KOPT-K1 (cell line): ENCODE results near the gene CDC6.
A peak's percentile ranks its signal among the peaks of the same experiment; 100 is the strongest.
"Not testable (repeated sequence)": the region's sequence is repeated elsewhere in the genome, so short reads cannot be mapped to it uniquely, and the experiment has no call there.

Experiments
- H3K27ac ChIP-seq: fragments of 200-600 bp; sonication (generic); 2 replicates; pipeline ENCODE4 v1.5.1; 2016; ENCODE audit warnings: antibody characterized with exemption, mild to moderate bottlenecking, low read depth, low read length; ENCODE audit not compliant: poor library complexity, severe bottlenecking
- H3K36me3 ChIP-seq: fragments of 200-600 bp; sonication (generic); 2 replicates; pipeline ENCODE4 v1.5.1; 2017; ENCODE audit warnings: antibody characterized with exemption, mild to moderate bottlenecking, low read length, moderate library complexity; ENCODE audit not compliant: insufficient read depth
- H3K9me3 ChIP-seq: fragments of 200-600 bp; sonication (generic); 2 replicates; pipeline ENCODE4 v1.5.1; 2017; ENCODE audit warnings: antibody characterized with exemption, low read length, mild to moderate bottlenecking; ENCODE audit not compliant: insufficient read depth, poor library complexity, severe bottlenecking

The CDC6 gene

DNA sequence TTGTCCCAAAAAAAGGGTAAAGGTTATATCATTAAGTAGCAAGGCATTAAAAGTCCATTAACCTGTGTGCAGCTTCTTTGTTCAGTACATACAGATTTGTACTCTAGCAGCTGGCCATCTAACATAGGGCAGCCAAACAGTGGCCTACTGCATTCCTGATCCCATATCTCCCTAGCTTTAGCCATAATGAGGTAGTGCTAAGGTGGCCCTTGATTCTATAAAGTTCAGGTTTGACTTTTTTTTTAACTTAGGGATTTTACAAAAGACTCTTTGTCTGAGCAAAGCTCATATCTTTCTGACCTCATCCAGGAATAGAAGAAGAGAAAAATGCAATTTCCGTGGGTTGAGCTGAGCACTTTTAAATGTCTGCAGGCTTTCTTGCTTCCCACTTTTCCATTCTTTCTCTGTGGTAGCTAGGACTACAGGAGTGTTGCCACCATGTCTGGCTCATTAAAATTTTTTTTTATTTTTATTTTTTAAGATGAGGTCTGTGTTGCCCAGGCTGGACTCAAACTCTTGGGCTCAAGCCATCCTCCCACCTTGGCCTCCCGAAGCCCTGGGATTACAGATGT, 19.5 kb upstream of the CDC6 start:
- Histone ChIP-seq H3K9me3 (no peaks in the 10 kb centered on the region), H3K36me3 (peaks cover 64% of the 10 kb centered on the region)

DNA sequence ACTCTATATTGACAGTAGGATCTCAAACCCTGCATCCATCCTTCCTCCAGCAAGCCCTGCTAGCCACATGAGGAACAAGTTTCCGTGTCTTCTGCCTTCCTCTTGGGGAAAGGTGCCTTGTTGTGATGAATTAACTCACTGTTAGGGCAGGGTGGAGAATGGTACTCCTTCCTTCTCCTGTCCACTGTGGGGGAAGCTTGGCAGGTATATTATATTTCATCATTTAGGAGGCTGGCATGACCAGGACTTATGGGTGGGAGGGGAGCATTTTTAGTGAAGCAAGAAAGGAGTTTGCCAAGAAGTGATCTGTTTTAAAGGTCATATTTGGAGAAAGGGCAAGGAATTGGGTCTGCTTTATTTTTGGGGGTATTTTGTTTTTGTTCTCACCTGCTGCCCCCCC, 9.3 kb upstream of the CDC6 start:
- Histone ChIP-seq H3K27ac (no peak overlapping the region), H3K36me3 (peaks cover 80% of the 10 kb centered on the region)

More for the DNA sequence above, 19.5 kb upstream of the CDC6 start:
- no peak overlapping the region for H3K27ac ChIP-seq

DNA sequence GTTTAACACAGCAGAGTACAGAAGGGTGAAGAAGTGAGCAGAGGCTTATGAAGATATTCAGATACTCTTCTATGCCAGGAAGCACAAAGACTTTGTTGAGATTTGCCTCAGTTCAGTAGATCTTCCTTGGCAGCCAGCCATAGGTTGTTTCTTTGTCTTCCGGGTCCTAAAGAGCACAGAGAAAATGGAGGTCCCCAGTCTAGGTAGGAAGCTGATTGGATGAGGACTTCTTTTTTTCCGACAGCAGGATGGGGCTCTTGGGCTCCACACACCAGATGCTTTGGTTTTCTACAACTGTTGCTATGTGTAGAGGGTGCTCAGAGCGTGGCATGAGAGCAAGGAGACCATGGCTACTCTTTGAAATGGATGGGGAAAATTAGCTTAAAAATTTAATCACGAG, 8.3 kb upstream of the CDC6 start:
- H3K9me3 ChIP-seq: no peaks in the 10 kb centered on the region
- peaks cover 71% of the 10 kb centered on the region for H3K36me3 ChIP-seq
- H3K27ac ChIP-seq: no peak overlapping the region

More for the DNA sequence above, 9.3 kb upstream of the CDC6 start:
- H3K9me3 ChIP-seq: no peaks in the 10 kb centered on the region

- peak overlapping the region; percentile 65 for H3K27ac ChIP-seq
- peaks cover 48% of the 10 kb centered on the region for H3K36me3 ChIP-seq
- H3K9me3 ChIP-seq: no peaks in the 10 kb centered on the region
These were observed 6.0 kb upstream of the CDC6 start for GRCh38 chr17:40281663-40282062.

DNA sequence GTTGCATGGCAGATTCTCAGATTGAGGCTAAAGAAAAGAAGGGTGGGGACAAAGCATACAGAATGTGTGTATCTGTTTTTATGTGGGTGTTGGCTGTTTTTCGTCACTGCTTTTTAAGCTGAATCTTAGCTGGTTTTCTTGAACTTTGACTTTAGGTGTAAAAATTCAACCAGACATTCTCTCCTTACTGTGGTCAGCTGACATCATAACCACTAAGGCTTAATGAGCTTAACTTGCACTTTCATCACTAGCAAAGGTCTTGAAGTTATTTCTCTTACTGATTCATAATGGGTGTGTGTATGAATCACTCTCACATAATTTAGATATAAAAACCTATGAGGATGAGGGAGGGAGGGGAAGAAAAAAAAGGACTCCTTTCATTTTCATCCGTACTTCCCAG, 4.0 kb upstream of the CDC6 start:
- Histone ChIP-seq H3K9me3 (no peaks in the 10 kb centered on the region), H3K36me3 (peaks cover 30% of the 10 kb centered on the region), H3K27ac (no peak overlapping the region)

DNA sequence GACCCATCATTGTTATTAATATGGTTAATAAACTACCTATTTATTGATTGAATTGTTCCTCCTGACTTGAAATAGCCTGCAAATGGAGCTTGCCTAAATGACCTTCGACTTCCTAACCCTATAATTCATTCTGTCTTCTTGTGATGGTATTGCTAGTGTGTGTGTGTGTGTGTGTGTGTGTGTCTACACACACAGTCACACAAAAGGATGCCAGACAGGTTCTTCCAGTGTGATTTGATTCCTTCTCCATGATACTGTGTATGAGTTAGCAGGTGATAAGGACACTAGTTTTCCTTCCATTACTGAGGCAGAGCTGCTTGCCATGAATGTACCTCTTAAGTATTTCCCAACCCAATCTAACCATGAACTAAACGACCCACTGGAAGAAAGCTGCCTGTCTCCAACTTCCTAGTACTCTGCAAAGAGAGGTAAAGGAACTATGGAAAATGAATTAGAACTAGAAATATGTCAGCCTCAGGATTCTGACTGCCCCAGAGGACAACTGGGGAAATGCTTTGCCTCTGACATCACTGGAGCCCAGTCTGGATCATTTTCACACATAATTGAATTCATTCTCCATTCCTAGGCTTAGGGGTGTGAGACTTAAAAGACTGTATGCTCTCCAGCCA, 3.5 kb upstream of the CDC6 start:
- Histone ChIP-seq H3K36me3 (peaks cover 28% of the 10 kb centered on the region), H3K9me3 (no peaks in the 10 kb centered on the region), H3K27ac (no peak overlapping the region)

DNA sequence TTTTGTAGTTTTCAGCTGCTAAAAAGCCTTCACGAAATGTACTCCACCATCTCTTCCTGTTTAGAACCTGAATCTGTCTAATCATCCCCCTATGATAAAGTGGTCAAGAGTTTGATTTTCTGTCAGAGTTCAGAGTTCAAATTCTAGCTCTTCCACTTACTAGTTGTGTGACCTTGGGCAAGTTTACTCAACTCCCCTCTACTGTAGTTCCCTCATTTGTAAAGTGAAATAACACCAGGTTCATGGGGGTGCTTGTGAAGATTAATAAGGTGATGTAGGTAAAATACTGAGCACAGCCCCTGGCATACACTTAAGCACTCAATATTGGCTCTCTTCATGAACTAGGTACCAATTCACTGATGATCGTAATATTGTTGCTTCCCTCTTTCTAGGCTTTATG, 1.2 kb upstream of the CDC6 start:
- no peak overlapping the region for H3K27ac ChIP-seq
- H3K36me3 ChIP-seq: peaks cover 28% of the 10 kb centered on the region
- no peaks in the 10 kb centered on the region for H3K9me3 ChIP-seq

DNA sequence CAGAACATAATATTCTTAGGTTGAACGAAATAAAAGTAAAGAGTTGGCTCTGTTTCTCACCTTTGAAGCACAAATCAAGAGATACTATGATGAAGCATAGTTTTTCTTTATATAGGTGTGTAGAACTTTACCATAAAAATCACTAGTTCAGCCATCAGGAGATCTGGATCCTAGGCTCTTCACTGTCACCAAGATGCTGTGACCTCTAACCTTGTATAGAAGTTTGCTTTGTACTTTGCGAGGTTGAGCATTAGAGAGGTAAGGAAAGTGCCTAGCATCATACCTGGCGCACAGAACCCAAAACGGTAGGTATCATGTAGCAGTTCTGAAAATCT, 553 bp upstream of the CDC6 start:
- Histone ChIP-seq H3K9me3 (no peaks in the 10 kb centered on the region), H3K27ac (peak overlapping the region; percentile 39)

DNA sequence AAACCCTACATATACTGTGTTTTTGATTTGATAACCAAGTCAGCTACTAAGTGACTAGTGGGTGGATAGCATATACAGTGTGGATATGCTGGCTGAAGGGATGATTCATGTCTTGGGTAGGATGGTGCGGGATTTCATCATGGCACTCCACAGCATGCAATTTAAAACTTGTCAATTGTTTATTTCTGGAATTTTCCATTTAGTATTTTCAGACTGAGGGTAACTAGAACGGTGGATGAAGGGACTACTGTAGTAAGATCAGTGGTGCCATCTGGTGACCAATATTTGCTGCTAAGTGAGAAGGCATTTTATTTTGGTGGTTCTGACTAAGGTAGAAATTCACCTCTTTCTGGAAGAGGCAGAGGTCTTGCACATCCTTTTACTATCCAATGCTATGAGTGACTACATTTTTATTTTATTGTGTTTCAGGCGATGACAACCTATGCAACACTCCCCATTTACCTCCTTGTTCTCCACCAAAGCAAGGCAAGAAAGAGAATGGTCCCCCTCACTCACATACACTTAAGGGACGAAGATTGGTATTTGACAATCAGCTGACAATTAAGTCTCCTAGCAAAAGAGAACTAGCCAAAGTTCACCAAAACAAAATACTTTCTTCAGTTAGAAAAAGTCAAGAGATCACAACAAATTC, 3.1 kb downstream of the CDC6 start:
- Histone ChIP-seq H3K27ac (no peak overlapping the region), H3K36me3 (peaks cover 68% of the 10 kb centered on the region)

More for the DNA sequence above, 553 bp upstream of the CDC6 start:
- H3K36me3 ChIP-seq: peaks cover 32% of the 10 kb centered on the region

GRCh38 chr17:40291281-40291664, 3.6 kb downstream of the CDC6 start:
- Histone ChIP-seq H3K9me3 (no peaks in the 10 kb centered on the region), H3K27ac (no peak overlapping the region), H3K36me3 (peaks cover 73% of the 10 kb centered on the region)

More for the DNA sequence above, 3.1 kb downstream of the CDC6 start:
- H3K9me3 ChIP-seq: no peaks in the 10 kb centered on the region

- Histone ChIP-seq H3K9me3 (no peaks in the 10 kb centered on the region), H3K36me3 (peaks cover 94% of the 10 kb centered on the region), H3K27ac (no peak overlapping the region)
These were observed 5.7 kb downstream of the CDC6 start for GRCh38 chr17:40293363-40293762.

DNA sequence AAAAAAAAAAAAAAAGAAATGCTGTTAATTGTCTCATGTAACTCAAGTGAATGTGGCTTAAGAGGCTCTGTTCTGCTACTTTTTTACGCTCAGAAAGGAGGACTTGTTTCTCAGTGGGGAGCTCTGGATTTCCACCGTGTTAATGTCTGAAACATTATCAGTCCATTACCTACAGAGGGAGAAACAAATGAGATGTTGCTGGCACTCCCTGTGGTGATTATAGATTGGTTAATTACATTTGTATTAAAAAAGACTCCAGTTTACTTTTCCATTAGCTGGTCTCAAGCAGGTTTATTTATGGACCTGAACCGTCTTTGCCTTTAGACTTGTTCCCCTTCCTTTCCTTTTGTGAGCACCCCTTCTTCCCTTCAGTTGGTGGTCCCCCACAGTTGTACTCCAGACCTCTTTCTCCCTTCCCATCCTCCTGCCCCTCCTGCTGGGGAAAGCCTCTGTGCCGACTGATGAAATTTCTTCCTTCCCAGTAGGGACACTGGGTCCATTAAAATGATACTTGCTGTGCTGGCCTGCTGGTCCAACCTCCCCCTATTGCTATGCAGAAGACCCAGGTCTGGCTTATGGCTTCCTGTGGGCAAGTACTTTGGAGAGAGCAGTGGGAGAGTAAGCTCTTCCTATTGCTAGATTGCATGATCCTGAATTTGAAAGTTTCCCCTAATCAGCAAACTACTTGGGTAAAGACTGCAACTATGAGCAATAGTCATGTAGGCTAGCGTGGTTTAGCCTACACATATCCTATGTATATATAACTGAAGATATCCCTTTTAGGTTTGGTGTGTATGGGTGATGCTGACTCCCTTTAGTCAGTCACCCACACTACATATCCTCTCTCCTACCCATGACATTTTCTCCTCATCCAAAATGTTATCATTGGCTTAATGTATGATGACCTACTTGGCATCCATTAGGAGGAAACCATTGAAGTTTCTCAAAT, 8.1 kb downstream of the CDC6 start:
- peaks cover 100% of the 10 kb centered on the region for H3K36me3 ChIP-seq
- H3K9me3 ChIP-seq: no peaks in the 10 kb centered on the region
- H3K27ac ChIP-seq: no peak overlapping the region

GRCh38 chr17:40297511-40297910, 9.8 kb downstream of the CDC6 start:
- Histone ChIP-seq H3K36me3 (peaks cover 100% of the 10 kb centered on the region), H3K27ac (no peak overlapping the region), H3K9me3 (no peaks in the 10 kb centered on the region)

DNA sequence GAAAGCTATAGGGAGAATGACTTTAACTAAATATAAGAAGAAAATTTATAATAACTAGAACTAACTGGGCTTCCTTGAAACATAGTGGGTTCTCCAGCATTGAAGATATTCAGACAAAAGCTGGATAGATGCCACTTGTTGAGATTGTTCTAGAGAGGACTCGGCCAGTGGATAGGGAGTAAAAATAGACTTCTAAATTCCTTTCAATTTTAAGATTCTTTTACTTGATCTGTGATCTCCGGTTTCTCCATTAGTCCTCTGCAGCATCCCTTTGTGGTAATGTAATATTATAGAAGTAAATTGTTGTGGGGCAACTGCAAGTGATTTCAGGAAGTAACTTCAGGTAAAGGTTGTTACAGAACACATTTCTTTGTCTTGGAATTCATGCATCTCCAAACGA, 11.0 kb downstream of the CDC6 start:
- Histone ChIP-seq H3K9me3 (no peaks in the 10 kb centered on the region), H3K27ac (no peak overlapping the region), H3K36me3 (peaks cover 100% of the 10 kb centered on the region)

GRCh38 chr17:40299159-40299757, 11.6 kb downstream of the CDC6 start:
- H3K36me3 ChIP-seq: peaks cover 100% of the 10 kb centered on the region

More at GRCh38 chr17:40299159-40299757, 11.6 kb downstream of the CDC6 start:
- not testable (repeated sequence) for H3K9me3 ChIP-seq, H3K27ac ChIP-seq
